Left lung (tissue), 10 donors: ENCODE data around the gene SRCAP. TPM values are rescaled to one million over a fixed set of nuclear protein-coding genes. Genes with fewer than 3 reads are reported as not detected.

Source experiments
- ATAC-seq: fragments of 200-7000 bp; cut with Tn5 transposase; one replicate; pipeline ENCODE4 v1.9.1; 2020; ENCODE audit warnings: moderate library complexity
- DNase-seq, 4 donors: peaks; one replicate each; pipeline ENCODE4 v3.0.0-alpha.2; 2013 to 2020
- H3K27ac ChIP-seq, 2 donors: fragments of 200-600 bp; sonication (generic) in 1 of 2; one replicate each; pipeline versions ENCODE4 v1.5.0 to v1.8.0; 2020 to 2021
- H3K27me3 ChIP-seq, 2 donors: fragments of 200-600 bp; sonication (generic) in 1 of 2; one replicate each; pipeline versions ENCODE4 v1.5.0 to v1.8.0; 2020 to 2021
- H3K36me3 ChIP-seq, 2 donors: fragments of 200-600 bp; sonication (generic) in 1 of 2; one replicate each; pipeline versions ENCODE4 v1.5.0 to v1.8.0; 2020 to 2021
- H3K4me1 ChIP-seq, 2 donors: fragments of 200-600 bp; one replicate each; pipeline ENCODE4 v1.8.0; 2021
- H3K4me3 ChIP-seq, 2 donors: fragments of 200-600 bp; sonication (generic) in 1 of 2; one replicate each; pipeline versions ENCODE4 v1.5.0 to v1.8.0; 2020 to 2021; ENCODE audit warnings: mild to moderate bottlenecking in 1 of 2
- H3K9me3 ChIP-seq, 2 donors: fragments of 200-600 bp; sonication (generic) in 1 of 2; one replicate each; pipeline versions ENCODE4 v1.5.0 to v1.8.0; 2020 to 2021
- CTCF ChIP-seq, 2 donors: fragments of 200-600 bp; sonication (generic) in 1 of 2; IDR thresholded peaks; one replicate each; pipeline versions ENCODE4 v1.5.0 to v1.8.0; 2021; ENCODE audit warnings: antibody characterized with exemption in 2 of 2
- intact Hi-C, 2 donors: fragments of 100-400 bp; cut with DNase I; formaldehyde crosslinking; loops; one replicate each; pipeline versions ENCODE4 v1.11.2 to v1.14.2; 2022
- polyA plus RNA-seq, 6 donors: library from polyadenylated mRNA; unstranded; fragments of 120-200 nt; gene quantifications; one replicate each; pipeline ENCODE4 v1.2.1, GENCODE V29; 2013; ENCODE audit not compliant: insufficient read length in 6 of 6
- total RNA-seq, 2 donors: library from RNA; stranded (reverse); fragmentation: NEBNext Ultra II Directional; extraction: Animal tissue kit (Norgen Biotek cat#: 25700); gene quantifications; one replicate each; pipeline ENCODE4 v1.2.1, GENCODE V29; 2021
- donor health status: DM: no; HTN: yes; CAD: no.
- donor health status: DM: no; HTN: no; CAD: no.

The SRCAP gene
- total and polyA plus RNA-seq, 8 donors = 30.7 to 67.4 (median 40.6) TPM

- Histone ChIP-seq H3K4me1 (peaks cover 0 to 35% of the 10 kb centered on the region in 2 donors), H3K27ac (peak overlapping the region; percentile 73 to 86), H3K36me3 (peaks cover 0 to 30% of the 10 kb centered on the region in 2 donors), H3K27me3 (no peaks in the 10 kb centered on the region), H3K4me3 (peak overlapping the region; percentile 79 to 86), H3K9me3 (no peaks in the 10 kb centered on the region)
- TF ChIP-seq CTCF (IDR thresholded peaks at IDR 0.05) = no peak
- DNase-seq (peak in 3 of 4 donors; percentile 36 to 85 (median 45)), ATAC-seq (peak; percentile 63)
- intact Hi-C loops = no loop called here
Measured at GRCh38 chr16:30786115-30786935, 87.4 kb downstream of the SRCAP start.

- intact Hi-C loops = no loop called here
- no peaks in the 10 kb centered on the region for H3K9me3 ChIP-seq
- H3K4me3 ChIP-seq = peak within 1 kb of the TSS; percentile 79 to 86
- H3K36me3 ChIP-seq = peaks cover 0 to 23% of the 10 kb centered on the region in 2 donors
- ATAC-seq (peak; percentile 92), DNase-seq (peak in 3 of 4 donors; percentile 68 to 83 (median 81))
- no peak for TF ChIP-seq CTCF (IDR thresholded peaks at IDR 0.05)
- no peaks in the 10 kb centered on the region for H3K27me3 ChIP-seq
- H3K4me1 ChIP-seq = peaks cover 0 to 34% of the 10 kb centered on the region in 2 donors
- peak within 1 kb of the TSS; percentile 73 to 86 for H3K27ac ChIP-seq
Measured at GRCh38 chr16:30786936-30787612, 88.1 kb downstream of the SRCAP start, which contains the start of gene ZNF629. TSS of gene ZNF629 (minus strand) at chr16:30787205. CDS start at chr16:30784482, 2,723 bp downstream.

- ATAC-seq (no peak), DNase-seq (no peak)
- no peak for TF ChIP-seq CTCF (IDR thresholded peaks at IDR 0.05)
- H3K4me3 ChIP-seq = peak overlapping the region; percentile 79 to 86
- H3K27me3 ChIP-seq = no peaks in the 10 kb centered on the region
- peaks cover 0 to 16% of the 10 kb centered on the region in 2 donors for H3K36me3 ChIP-seq
- intact Hi-C loops = no loop called here
- H3K27ac ChIP-seq = peak overlapping the region; percentile 73 to 86
- peaks cover 0 to 34% of the 10 kb centered on the region in 2 donors for H3K4me1 ChIP-seq
- no peaks in the 10 kb centered on the region for H3K9me3 ChIP-seq
Measured at GRCh38 chr16:30787613-30788378, 88.8 kb downstream of the SRCAP start.

Other genes starting within 250 kb of the SRCAP start
- gene ITGAL, start 226.4 kb upstream of the SRCAP start, total RNA-seq = 10 to 100 TPM; 19.9 to 60.2 TPM
- gene ITGAL, start 226.4 kb upstream of the SRCAP start, polyA plus RNA-seq = 1 to 10 TPM; 2.9 to 6.0 (median 5.3) TPM
- gene ZNF768, start 172.6 kb upstream of the SRCAP start, total RNA-seq = 10 to 100 TPM; 26.1 to 26.4 TPM
- 10 to 100 TPM; 31.6 to 42.2 (median 35.0) TPM for gene ZNF768, start 172.6 kb upstream of the SRCAP start, polyA plus RNA-seq
- gene ZNF747, start 164.3 kb upstream of the SRCAP start, total RNA-seq = 10 to 100 TPM in 1 of 2 donors, 1 to 10 TPM in 1; 6.6 to 11.8 TPM
- 1 to 10 TPM; 8.0 to 9.9 (median 9.0) TPM for gene ZNF747, start 164.3 kb upstream of the SRCAP start, polyA plus RNA-seq
- 1 to 10 TPM; 7.4 to 9.0 TPM for gene ZNF764, start 140.8 kb upstream of the SRCAP start, total RNA-seq
- 10 to 100 TPM; 11.2 to 15.8 (median 12.4) TPM for gene ZNF764, start 140.8 kb upstream of the SRCAP start, polyA plus RNA-seq
- gene ZNF688, start 127.5 kb upstream of the SRCAP start, total RNA-seq = 10 to 100 TPM; 11.8 to 12.3 TPM
- 10 to 100 TPM in 4 of 6 donors, 1 to 10 TPM in 2; 8.9 to 16.4 (median 13.0) TPM for gene ZNF688, start 127.5 kb upstream of the SRCAP start, polyA plus RNA-seq
- 10 to 100 TPM; 12.9 to 15.6 TPM for gene ZNF785, start 113.5 kb upstream of the SRCAP start, total RNA-seq
- gene ZNF785, start 113.5 kb upstream of the SRCAP start, polyA plus RNA-seq = 10 to 100 TPM; 25.0 to 33.0 (median 30.4) TPM
- 1 to 10 TPM; 5.4 to 7.1 TPM for gene ZNF689, start 88.8 kb upstream of the SRCAP start, total RNA-seq
- 1 to 10 TPM; 7.3 to 9.9 (median 8.6) TPM for gene ZNF689, start 88.8 kb upstream of the SRCAP start, polyA plus RNA-seq
- gene PRR14, start 48.2 kb upstream of the SRCAP start, total RNA-seq = 10 to 100 TPM; 46.1 to 58.8 TPM
- gene PRR14, start 48.2 kb upstream of the SRCAP start, polyA plus RNA-seq = 10 to 100 TPM; 39.2 to 50.3 (median 44.1) TPM
- 10 to 100 TPM; 52.1 to 62.3 TPM for gene FBRS, start 40.7 kb upstream of the SRCAP start, total RNA-seq
- gene FBRS, start 40.7 kb upstream of the SRCAP start, polyA plus RNA-seq = 10 to 100 TPM; 54.1 to 80.8 (median 64.0) TPM
- 10 to 100 TPM; 28.8 to 31.2 TPM for gene PHKG2, start 49.3 kb downstream of the SRCAP start, total RNA-seq
- 10 to 100 TPM; 24.5 to 35.8 (median 29.3) TPM for gene PHKG2, start 49.3 kb downstream of the SRCAP start, polyA plus RNA-seq
- gene CFAP119, start 62.9 kb downstream of the SRCAP start, total RNA-seq = 10 to 100 TPM in 1 of 2 donors, 1 to 10 TPM in 1; 6.6 to 10.9 TPM
- gene CFAP119, start 62.9 kb downstream of the SRCAP start, polyA plus RNA-seq = 1 to 10 TPM; 5.1 to 7.6 (median 6.8) TPM
- 10 to 100 TPM; 93.4 to 98.7 TPM for gene RNF40, start 63.2 kb downstream of the SRCAP start, total RNA-seq
- 100 to 1,000 TPM in 3 of 6 donors, 10 to 100 TPM in 3; 87.8 to 116 (median 100) TPM for gene RNF40, start 63.2 kb downstream of the SRCAP start, polyA plus RNA-seq
- 10 to 100 TPM; 12.3 to 13.1 TPM for gene ZNF629, start 88.0 kb downstream of the SRCAP start, total RNA-seq
- 10 to 100 TPM; 17.8 to 22.8 (median 20.9) TPM for gene ZNF629, start 88.0 kb downstream of the SRCAP start, polyA plus RNA-seq
- gene BCL7C, start 194.9 kb downstream of the SRCAP start, total RNA-seq = 10 to 100 TPM; 25.8 to 29.3 TPM
- 10 to 100 TPM; 36.0 to 50.5 (median 46.5) TPM for gene BCL7C, start 194.9 kb downstream of the SRCAP start, polyA plus RNA-seq
- 1 to 10 TPM; 4.5 to 7.9 TPM for gene CTF1, start 197.4 kb downstream of the SRCAP start, total RNA-seq
- 10 to 100 TPM in 2 of 6 donors, 1 to 10 TPM in 4; 8.8 to 10.5 (median 9.3) TPM for gene CTF1, start 197.4 kb downstream of the SRCAP start, polyA plus RNA-seq
- gene FBXL19, start 224.4 kb downstream of the SRCAP start, total RNA-seq = 10 to 100 TPM; 11.2 to 18.7 TPM
- 10 to 100 TPM; 13.8 to 26.8 (median 20.9) TPM for gene FBXL19, start 224.4 kb downstream of the SRCAP start, polyA plus RNA-seq
- 10 to 100 TPM; 20.7 to 23.2 TPM for gene ORAI3, start 249.9 kb downstream of the SRCAP start, total RNA-seq
- 10 to 100 TPM; 16.9 to 20.7 (median 18.6) TPM for gene ORAI3, start 249.9 kb downstream of the SRCAP start, polyA plus RNA-seq